ENCODE data around the gene CCDC182.

The CCDC182 gene

GRCh38 chr17:57749701-57750100 lies 4.6 kb upstream of the CCDC182 start:
- CTCF ChIA-PET, result interaction anchor here (1.2 to 2.8 kb wide), 4 partner anchors 151 to 506 kb away, joined by 3 to 14 read pairs (median 8); no protein-coding TSS in a partner anchor
- POLR2A ChIA-PET, result interaction anchor here (0.7 kb wide), 1 partner anchor 330 kb away, joined by 3 read pairs; no protein-coding TSS in a partner anchor
- TF ChIP-seq CTCF (IDR thresholded peaks at IDR 0.05; ENCODE audit: insufficient read depth, low read length, missing control alignments), result no peak
- H3K4me3 ChIP-seq (ENCODE audit: low read depth, low read length), result no peak overlapping the region
- no peak for DNase-seq (ENCODE audit: low read depth, low spot score)

GRCh38 chr17:57747221-57748017 lies 2.3 kb upstream of the CCDC182 start:
- ChIA-PET CTCF (interaction anchor here (0.6 to 3.0 kb wide), 32 partner anchors 10 to 660 kb away, joined by 3 to 47 read pairs (median 4); no protein-coding TSS in a partner anchor), POLR2A (no interaction called here)
- peak; percentile 24 for DNase-seq (ENCODE audit: low read depth, low spot score)
- peak; percentile 59 for TF ChIP-seq CTCF (IDR thresholded peaks at IDR 0.05; ENCODE audit: insufficient read depth, low read length, missing control alignments)
- H3K4me3 ChIP-seq (ENCODE audit: low read depth, low read length), result no peak overlapping the region

- TF ChIP-seq CTCF (IDR thresholded peaks at IDR 0.05; ENCODE audit: insufficient read depth, low read length, missing control alignments), result no peak
- ChIA-PET CTCF (interaction anchor here (0.9 to 3.0 kb wide), 12 partner anchors 9 to 636 kb away, joined by 3 to 47 read pairs (median 8); no protein-coding TSS in a partner anchor), POLR2A (no interaction called here)
Observed at GRCh38 chr17:57746221-57746620, 1.1 kb upstream of the CCDC182 start.

GRCh38 chr17:57744195-57745170 lies 616 bp downstream of the CCDC182 start:
- DNase-seq (ENCODE audit: low read depth, low spot score), result no peak
- CTCF ChIA-PET, result interaction anchor here (0.6 to 3.1 kb wide), 8 partner anchors 38 to 737 kb away, joined by 3 to 20 read pairs (median 4); no protein-coding TSS in a partner anchor

More at GRCh38 chr17:57746221-57746620, 1.1 kb upstream of the CCDC182 start:
- no peak overlapping the region for H3K4me3 ChIP-seq (ENCODE audit: low read depth, low read length)
- DNase-seq (ENCODE audit: low read depth, low spot score), result no peak

GRCh38 chr17:57740235-57740528 lies 4.9 kb downstream of the CCDC182 start:
- TF ChIP-seq CTCF (IDR thresholded peaks at IDR 0.05; ENCODE audit: insufficient read depth, low read length, missing control alignments), result no peak
- POLR2A ChIA-PET, result no interaction called here
- CTCF ChIA-PET, result interaction anchor here (0.6 to 2.5 kb wide), 8 partner anchors 27 to 612 kb away, joined by 3 to 19 read pairs (median 3); no protein-coding TSS in a partner anchor

More at GRCh38 chr17:57744195-57745170, 616 bp downstream of the CCDC182 start:
- no peak overlapping the region for H3K4me3 ChIP-seq (ENCODE audit: low read depth, low read length)
- POLR2A ChIA-PET, result no interaction called here
- TF ChIP-seq CTCF (IDR thresholded peaks at IDR 0.05; ENCODE audit: insufficient read depth, low read length, missing control alignments), result no peak

More at GRCh38 chr17:57740235-57740528, 4.9 kb downstream of the CCDC182 start:
- H3K4me3 ChIP-seq (ENCODE audit: low read depth, low read length), result no peak overlapping the region
- DNase-seq (ENCODE audit: low read depth, low spot score), result no peak

Measured in AG04449 (cell line).